Activated naive CD8-positive, alpha-beta T cell treated with anti-CD3 and anti-CD28 coated beads, Interleukin-2, amount 50 U/mL, for 24 hours (primary cell): Measurements from ENCODE around the gene CAMK2N2.

Source experiments
- ATAC-seq: fragments of 150-1000 bp; cut with Tn5 transposase; one replicate; pipeline ENCODE4 v1.10.0; 2021
- DNase-seq: peaks from one replicate; pipeline ENCODE4 v3.0.0; 2021
- H3K27ac Mint-ChIP-seq: one replicate; pipeline ENCODE4 v1.8.0; 2021; ENCODE audit warnings: mild to moderate bottlenecking, mixed read lengths
- H3K27me3 Mint-ChIP-seq: one replicate; pipeline ENCODE4 v1.8.0; 2021; ENCODE audit warnings: mixed read lengths
- H3K36me3 Mint-ChIP-seq: one replicate; pipeline ENCODE4 v1.8.0; 2021; ENCODE audit warnings: low read depth, mixed read lengths
- H3K4me1 Mint-ChIP-seq: one replicate; pipeline ENCODE4 v1.8.0; 2021; ENCODE audit warnings: mixed read lengths
- H3K4me3 Mint-ChIP-seq: one replicate; pipeline ENCODE4 v1.8.0; 2021; ENCODE audit warnings: mild to moderate bottlenecking, moderate library complexity, mixed read lengths
- H3K9me3 Mint-ChIP-seq: one replicate; pipeline ENCODE4 v1.8.0; 2021; ENCODE audit warnings: mixed read lengths

The CAMK2N2 gene

DNA sequence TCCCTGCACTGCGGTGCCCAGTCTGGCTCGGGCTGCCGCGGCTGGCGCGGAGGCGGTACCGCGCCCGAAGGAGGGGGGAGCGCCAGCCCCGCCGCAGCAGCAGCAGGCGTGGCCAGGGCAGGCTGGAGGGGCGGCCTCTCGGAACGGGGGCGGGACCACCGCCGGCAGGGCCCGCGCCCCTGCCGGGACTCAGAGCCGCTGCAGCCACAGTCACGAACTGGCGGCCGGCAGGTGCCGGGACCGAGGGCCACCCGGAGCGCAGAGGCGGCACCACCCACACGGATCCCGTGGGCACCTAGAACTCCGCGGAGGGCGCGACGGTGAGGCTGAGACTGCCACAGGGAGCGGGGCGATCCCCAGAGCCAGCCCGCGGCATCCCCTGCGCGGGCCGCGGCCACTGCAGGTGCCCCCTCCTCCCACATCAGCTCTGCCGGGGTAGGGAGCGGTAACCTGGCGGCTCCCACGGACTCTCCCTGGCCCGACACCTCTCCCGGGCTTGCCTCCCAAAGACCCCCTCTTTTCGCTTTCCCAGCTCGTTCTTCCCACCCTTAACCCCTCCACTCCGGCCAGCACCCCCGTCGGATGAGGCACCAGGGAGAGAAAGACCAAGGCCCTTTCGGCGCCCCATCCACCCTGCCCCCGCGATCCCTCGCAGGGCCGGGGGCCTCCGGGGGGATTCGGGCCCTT lies 31.8 kb downstream of the CAMK2N2 start, which contains the start of gene VWA5B2:
TSS of gene VWA5B2 (plus strand) at position 192 of the 687 bp plus-strand sequence. CDS start 944 bp downstream, outside the sequence.
- Mint-ChIP-seq H3K27me3 (peaks cover 48% of the 10 kb centered on the region), H3K36me3 (no peaks in the 10 kb centered on the region), H3K4me1 (peaks cover 7% of the 10 kb centered on the region), H3K27ac (no peak within 1 kb of the TSS), H3K4me3 (peak within 1 kb of the TSS; percentile 53), H3K9me3 (no peaks in the 10 kb centered on the region)
- DNase-seq = peak; percentile 74
- peak; percentile 89 for ATAC-seq

DNA sequence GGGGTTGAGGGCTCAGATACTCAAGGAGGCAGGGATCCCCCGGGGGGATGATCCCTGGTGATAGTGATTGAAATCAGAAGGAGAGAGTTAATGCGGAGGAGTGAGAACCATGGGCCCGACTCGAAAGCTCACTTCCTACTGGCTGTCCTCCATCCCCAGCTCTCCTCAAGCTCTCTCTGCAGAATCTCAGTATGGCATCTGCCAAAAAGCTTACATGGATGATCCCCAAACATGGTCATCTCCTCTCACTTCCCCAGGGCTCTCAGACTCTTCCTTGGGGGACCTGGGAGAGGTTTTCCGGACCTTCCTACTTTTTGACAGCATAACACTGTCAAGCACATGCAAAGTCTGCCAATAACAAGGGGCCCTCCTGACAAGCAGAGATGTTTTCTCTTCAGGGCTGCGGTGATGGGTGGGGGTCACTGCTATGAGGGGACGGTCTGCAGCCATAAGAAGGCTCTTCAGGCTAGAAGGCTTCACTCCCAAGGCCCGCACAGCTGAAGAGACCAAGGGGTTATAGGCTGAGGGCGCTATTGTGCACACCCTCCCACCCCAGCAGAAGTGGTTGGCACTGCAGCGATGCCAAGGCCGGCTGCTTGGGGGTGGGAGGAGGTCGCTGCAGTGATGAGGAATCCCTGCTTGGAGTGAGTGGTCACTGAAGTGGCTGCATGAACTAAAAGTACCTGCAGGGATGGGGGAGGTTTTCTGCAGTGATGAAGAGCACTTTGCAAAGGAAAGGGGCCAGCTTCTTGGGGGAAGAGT lies 32.8 kb downstream of the CAMK2N2 start:
- Mint-ChIP-seq H3K9me3 (no peaks in the 10 kb centered on the region), H3K27me3 (peaks cover 53% of the 10 kb centered on the region), H3K4me3 (peak overlapping the region; percentile 43), H3K27ac (no peak overlapping the region), H3K4me1 (peaks cover 7% of the 10 kb centered on the region), H3K36me3 (no peaks in the 10 kb centered on the region)
- ATAC-seq = no peak
- DNase-seq = no peak

DNA sequence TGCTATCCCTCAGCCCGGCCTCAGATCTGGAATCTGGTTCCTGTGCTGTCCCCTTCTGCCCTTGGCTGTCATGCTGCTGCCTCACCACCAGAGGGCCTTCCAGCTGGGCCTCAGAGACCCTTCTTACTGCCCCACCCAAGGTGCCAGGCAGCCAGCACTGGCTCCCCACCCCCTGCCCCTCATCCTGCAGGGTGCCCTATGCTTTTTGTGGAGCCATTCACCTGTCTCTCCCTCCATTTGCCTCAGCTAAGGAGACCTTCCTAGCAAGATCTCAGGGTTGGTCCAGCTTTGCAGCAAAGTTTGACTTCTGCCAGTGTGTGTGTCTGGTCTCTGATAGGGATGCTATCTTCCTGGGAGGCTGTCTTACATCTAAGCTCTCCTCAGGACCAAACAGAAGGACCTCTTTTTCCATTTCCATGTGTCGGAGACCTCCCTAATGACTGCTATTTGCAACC lies 33.8 kb downstream of the CAMK2N2 start:
- DNase-seq (peak; percentile 66), ATAC-seq (peak; percentile 49)
- no peak overlapping the region for H3K27ac Mint-ChIP-seq
- H3K4me3 Mint-ChIP-seq = no peak overlapping the region
- no peaks in the 10 kb centered on the region for H3K9me3 Mint-ChIP-seq
- peaks cover 7% of the 10 kb centered on the region for H3K4me1 Mint-ChIP-seq
- no peaks in the 10 kb centered on the region for H3K36me3 Mint-ChIP-seq
- peaks cover 51% of the 10 kb centered on the region for H3K27me3 Mint-ChIP-seq

DNA sequence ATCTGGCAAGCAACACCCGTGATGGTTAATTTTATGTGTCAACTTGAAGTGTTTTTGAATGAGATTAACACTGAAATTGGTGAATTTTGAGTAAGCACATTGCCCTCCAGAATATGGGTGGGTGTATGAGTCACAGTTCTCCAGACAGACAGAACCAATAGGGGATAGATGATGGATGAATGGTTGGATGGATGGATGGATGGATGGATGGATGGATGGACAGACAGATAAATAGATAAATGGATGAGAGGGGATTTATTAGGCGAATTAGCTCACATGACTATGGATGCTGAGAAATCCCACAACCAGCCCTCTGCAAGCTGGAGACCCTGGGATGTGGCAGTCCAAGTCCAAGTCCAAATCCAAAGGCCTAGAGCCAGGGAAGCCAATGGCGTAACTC lies 37.4 kb downstream of the CAMK2N2 start:
- H3K9me3 Mint-ChIP-seq = no peaks in the 10 kb centered on the region
- no peak for ATAC-seq
- H3K27me3 Mint-ChIP-seq = peaks cover 38% of the 10 kb centered on the region
- DNase-seq = no peak
- H3K4me3 Mint-ChIP-seq = no peak overlapping the region
- no peaks in the 10 kb centered on the region for H3K36me3 Mint-ChIP-seq
- H3K4me1 Mint-ChIP-seq = no peaks in the 10 kb centered on the region
- no peak overlapping the region for H3K27ac Mint-ChIP-seq

GRCh38 chr3:184222521-184222920 lies 38.8 kb downstream of the CAMK2N2 start:
- Mint-ChIP-seq H3K4me3 (no peak overlapping the region), H3K9me3 (no peaks in the 10 kb centered on the region), H3K27me3 (peaks cover 27% of the 10 kb centered on the region), H3K27ac (no peak overlapping the region), H3K4me1 (no peaks in the 10 kb centered on the region), H3K36me3 (no peaks in the 10 kb centered on the region)
- DNase-seq (no peak), ATAC-seq (no peak)

GRCh38 chr3:184218814-184219213 lies 42.5 kb downstream of the CAMK2N2 start:
- no peaks in the 10 kb centered on the region for H3K4me1 Mint-ChIP-seq
- H3K4me3 Mint-ChIP-seq = no peak overlapping the region

DNA sequence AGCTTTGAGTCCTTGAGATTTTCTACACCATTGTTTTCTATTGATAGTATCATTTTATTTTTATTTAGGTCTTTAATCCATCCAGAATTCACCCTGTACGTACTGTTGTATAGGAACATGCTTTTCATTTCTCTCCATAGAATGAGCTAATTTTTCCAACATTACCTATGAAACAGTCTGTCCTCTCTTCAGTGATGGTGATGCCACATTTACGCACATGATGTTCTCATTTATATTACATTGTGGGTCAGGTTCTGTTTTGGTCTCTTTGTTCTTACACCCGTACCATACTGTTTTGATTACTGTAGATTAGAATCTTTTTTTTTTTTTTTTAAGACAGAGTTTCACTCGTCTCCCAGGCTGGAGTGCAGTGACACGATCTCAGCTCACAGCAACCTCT lies 49.6 kb downstream of the CAMK2N2 start:
- Mint-ChIP-seq H3K4me3 (no peak overlapping the region), H3K36me3 (no peaks in the 10 kb centered on the region), H3K4me1 (no peaks in the 10 kb centered on the region), H3K27ac (no peak overlapping the region), H3K27me3 (peaks cover 16% of the 10 kb centered on the region), H3K9me3 (no peaks in the 10 kb centered on the region)
- no peak for DNase-seq
- no peak for ATAC-seq

More at GRCh38 chr3:184218814-184219213, 42.5 kb downstream of the CAMK2N2 start:
- no peaks in the 10 kb centered on the region for H3K36me3 Mint-ChIP-seq
- H3K27ac Mint-ChIP-seq = no peak overlapping the region
- H3K9me3 Mint-ChIP-seq = no peaks in the 10 kb centered on the region
- no peak for ATAC-seq
- H3K27me3 Mint-ChIP-seq = peaks cover 20% of the 10 kb centered on the region
- no peak for DNase-seq

DNA sequence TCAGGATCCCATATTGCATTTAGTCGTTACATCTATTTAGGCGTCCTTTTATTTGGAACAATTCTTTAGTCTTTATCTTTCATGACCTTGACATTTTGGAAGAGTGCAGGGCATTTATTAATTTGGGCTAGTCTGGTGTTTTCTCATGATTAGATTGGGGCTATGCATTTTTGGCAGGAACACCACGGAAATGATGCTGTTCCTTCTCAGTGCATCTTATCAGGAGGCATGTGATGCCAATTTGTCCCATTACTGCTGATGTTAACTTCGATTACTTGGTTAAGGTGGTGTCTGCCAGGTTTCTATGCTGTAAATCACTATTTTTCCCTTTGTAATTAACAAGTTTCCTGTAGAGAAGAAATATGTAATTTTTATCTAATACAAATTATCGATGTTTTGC lies 50.1 kb downstream of the CAMK2N2 start:
- Mint-ChIP-seq H3K9me3 (no peaks in the 10 kb centered on the region), H3K27me3 (peaks cover 19% of the 10 kb centered on the region), H3K4me1 (no peaks in the 10 kb centered on the region), H3K4me3 (no peak overlapping the region), H3K36me3 (no peaks in the 10 kb centered on the region), H3K27ac (no peak overlapping the region)
- ATAC-seq = no peak
- no peak for DNase-seq
